ENCODE results near the gene ANK2.

DNA sequence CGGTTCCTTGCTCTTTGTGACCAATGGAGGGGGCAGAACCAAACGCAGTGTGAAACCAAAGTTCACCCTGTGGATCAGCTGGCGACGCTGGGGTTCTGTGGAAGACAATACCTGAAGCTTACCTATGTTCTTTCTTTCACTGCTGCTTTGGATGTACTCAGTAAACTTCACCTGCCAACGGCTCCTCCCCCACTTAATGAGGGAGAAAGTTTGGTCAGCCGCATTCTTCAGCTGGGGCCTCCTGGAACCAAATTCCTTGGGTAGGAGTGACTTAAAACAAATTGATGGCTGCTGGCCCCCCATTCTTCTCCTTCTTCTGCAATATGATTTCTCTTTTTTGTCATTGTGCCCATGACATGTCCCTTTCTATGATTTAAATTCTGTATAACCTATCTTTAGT lies 282.4 kb downstream of the ANK2 start:
- TF ChIP-seq, protein P1, sequence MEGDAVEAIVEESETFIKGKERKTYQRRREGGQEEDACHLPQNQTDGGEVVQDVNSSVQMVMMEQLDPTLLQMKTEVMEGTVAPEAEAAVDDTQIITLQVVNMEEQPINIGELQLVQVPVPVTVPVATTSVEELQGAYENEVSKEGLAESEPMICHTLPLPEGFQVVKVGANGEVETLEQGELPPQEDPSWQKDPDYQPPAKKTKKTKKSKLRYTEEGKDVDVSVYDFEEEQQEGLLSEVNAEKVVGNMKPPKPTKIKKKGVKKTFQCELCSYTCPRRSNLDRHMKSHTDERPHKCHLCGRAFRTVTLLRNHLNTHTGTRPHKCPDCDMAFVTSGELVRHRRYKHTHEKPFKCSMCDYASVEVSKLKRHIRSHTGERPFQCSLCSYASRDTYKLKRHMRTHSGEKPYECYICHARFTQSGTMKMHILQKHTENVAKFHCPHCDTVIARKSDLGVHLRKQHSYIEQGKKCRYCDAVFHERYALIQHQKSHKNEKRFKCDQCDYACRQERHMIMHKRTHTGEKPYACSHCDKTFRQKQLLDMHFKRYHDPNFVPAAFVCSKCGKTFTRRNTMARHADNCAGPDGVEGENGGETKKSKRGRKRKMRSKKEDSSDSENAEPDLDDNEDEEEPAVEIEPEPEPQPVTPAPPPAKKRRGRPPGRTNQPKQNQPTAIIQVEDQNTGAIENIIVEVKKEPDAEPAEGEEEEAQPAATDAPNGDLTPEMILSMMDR (IDR thresholded peaks at IDR 0.05), result no peak
- no peak for TF ChIP-seq EZH2 (IDR thresholded peaks at IDR 0.05)
